ENCODE data around the gene FREM2.

The FREM2 gene

GRCh38 chr13:38766799-38767198 is 79.9 kb downstream of the FREM2 start:
- no peak for DNase-seq

GRCh38 chr13:38767506-38768265 is 80.8 kb downstream of the FREM2 start:
- no peak for DNase-seq

GRCh38 chr13:38769526-38769925 is 82.6 kb downstream of the FREM2 start:
- DNase-seq: no peak

GRCh38 chr13:38775085-38775484 is 88.2 kb downstream of the FREM2 start:
- DNase-seq: no peak

GRCh38 chr13:38777347-38778119 is 90.7 kb downstream of the FREM2 start:
- no peak for DNase-seq

GRCh38 chr13:38781539-38781938 is 94.7 kb downstream of the FREM2 start:
- no peak for DNase-seq

- DNase-seq: no peak
Observed at GRCh38 chr13:38784036-38784880, 97.4 kb downstream of the FREM2 start.

- DNase-seq: no peak
Observed at GRCh38 chr13:38785042-38785441, 98.2 kb downstream of the FREM2 start.

- DNase-seq: no peak
Observed at GRCh38 chr13:38785490-38785889, 98.6 kb downstream of the FREM2 start.

- DNase-seq: no peak
Observed at GRCh38 chr13:38787550-38787949, 100.7 kb downstream of the FREM2 start.

- no peak for DNase-seq
Observed at GRCh38 chr13:38796890-38797289, 110.0 kb downstream of the FREM2 start.

GRCh38 chr13:38803531-38803930 is 116.7 kb downstream of the FREM2 start:
- DNase-seq: no peak

GRCh38 chr13:38804061-38804460 is 117.2 kb downstream of the FREM2 start:
- no peak for DNase-seq

GRCh38 chr13:38804536-38804935 is 117.7 kb downstream of the FREM2 start:
- no peak for DNase-seq

GRCh38 chr13:38814331-38814730 is 127.5 kb downstream of the FREM2 start:
- no peak for DNase-seq

- DNase-seq: no peak
Observed at GRCh38 chr13:38819053-38819452, 132.2 kb downstream of the FREM2 start.

- DNase-seq: no peak
Observed at GRCh38 chr13:38819596-38819995, 132.7 kb downstream of the FREM2 start.

GRCh38 chr13:38821770-38822551 is 135.1 kb downstream of the FREM2 start:
- no peak for DNase-seq

- peak; percentile 3 for DNase-seq
Observed at GRCh38 chr13:38824342-38824741, 137.5 kb downstream of the FREM2 start.

- DNase-seq: no peak
Observed at GRCh38 chr13:38826182-38826813, 139.4 kb downstream of the FREM2 start.

GRCh38 chr13:38830442-38831045 is 143.7 kb downstream of the FREM2 start:
- no peak for DNase-seq

- no peak for DNase-seq
Observed at GRCh38 chr13:38844581-38844980, 157.7 kb downstream of the FREM2 start.

Data from stimulated activated CD4-positive, alpha-beta T cell treated with anti-CD3 and anti-CD28 coated beads, Interleukin-15, amount 100 ng/mL, for 24 hours (primary cell).